Stimulated activated naive CD4-positive, alpha-beta T cell (primary cell): ENCODE measurements around the gene CCDC81.

ENCODE experiments used
- DNase-seq, 6 experiments: peaks; one replicate each; lab custom pipeline; 2025; lab: John Stamatoyannopoulos, UW

The CCDC81 gene

DNA sequence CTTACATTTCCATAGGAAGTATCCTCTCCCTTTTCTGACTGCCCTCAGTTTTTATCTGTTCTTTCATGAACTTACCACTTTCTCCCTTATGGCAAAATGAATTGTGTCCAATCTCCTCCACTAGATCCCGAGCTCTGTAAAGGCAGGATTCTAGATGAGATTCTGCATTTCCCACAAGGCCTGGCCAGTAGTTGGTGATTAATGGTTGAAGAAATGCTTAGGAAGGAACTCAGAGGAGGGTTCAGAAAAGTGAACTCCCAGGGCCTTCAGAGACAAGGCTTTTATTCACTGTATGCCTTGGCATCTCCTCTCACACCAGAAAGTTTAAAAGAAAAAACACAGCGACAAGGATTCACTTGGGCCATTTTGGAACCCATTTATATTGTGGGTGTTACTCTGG is 66.2 kb downstream of the CCDC81 start:
- DNase-seq: no peak

- DNase-seq: no peak
These were observed 67.7 kb downstream of the CCDC81 start for GRCh38 chr11:86442420-86442819.

GRCh38 chr11:86442827-86443226 is 68.1 kb downstream of the CCDC81 start:
- no peak for DNase-seq

DNA sequence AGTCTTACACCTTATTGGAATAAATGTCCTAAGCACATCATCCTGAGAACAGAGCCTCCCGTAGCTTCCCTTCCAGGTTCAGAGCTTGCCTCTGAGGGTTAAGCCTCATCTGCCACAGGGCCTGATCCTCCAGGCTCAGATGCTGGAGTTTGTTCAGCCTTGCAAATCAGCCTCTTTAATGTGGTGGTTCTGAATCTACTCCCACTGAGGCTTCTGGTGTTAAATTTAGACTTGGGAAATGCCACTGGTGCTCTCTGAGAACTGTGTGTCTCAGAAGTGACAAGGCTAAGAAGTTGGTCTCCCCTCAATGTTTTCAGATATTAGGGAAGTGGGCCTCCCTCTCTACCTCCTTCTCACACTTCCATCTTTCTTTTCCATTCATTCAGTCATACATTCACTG is 68.7 kb downstream of the CCDC81 start:
- DNase-seq: no peak

DNA sequence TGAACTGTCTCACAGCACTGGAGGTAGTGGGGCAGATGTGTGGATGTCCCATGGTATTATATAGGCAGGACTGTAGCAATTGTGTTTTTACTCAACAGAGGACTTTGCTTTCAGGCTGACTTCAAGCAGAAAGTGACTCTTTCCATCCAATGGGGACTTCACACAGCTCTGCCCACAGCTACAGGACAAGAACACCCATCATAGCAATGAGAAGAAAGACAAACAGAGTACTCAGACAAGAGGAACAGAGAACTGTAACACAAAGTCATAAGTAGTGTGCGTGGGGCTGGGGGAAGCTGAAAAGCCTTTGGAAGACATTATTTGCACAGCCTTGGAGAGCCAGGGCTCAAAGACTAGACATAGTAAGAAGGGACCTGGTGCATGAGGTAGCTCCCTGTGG is 70.3 kb downstream of the CCDC81 start:
- no peak for DNase-seq

GRCh38 chr11:86446163-86446923 is 71.7 kb downstream of the CCDC81 start:
- no peak for DNase-seq

DNA sequence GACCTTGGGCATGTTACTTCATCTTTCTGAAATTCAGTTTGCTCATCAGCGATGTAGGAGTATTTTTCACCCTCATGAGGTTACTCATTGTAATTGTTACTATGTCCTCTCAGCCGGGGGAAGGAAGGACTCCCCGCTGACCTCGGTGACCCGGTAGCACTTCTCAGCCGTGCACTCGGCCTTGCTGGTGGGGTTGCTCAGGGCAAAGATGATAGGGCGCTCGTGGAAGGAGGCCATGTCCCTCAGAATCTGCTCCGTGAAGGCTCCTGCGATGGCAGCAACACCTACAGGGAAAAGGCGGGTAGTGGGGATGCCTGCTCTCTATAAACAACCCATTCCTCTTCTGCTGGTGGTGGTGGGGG is 72.2 kb downstream of the CCDC81 start:
- DNase-seq: no peak

DNA sequence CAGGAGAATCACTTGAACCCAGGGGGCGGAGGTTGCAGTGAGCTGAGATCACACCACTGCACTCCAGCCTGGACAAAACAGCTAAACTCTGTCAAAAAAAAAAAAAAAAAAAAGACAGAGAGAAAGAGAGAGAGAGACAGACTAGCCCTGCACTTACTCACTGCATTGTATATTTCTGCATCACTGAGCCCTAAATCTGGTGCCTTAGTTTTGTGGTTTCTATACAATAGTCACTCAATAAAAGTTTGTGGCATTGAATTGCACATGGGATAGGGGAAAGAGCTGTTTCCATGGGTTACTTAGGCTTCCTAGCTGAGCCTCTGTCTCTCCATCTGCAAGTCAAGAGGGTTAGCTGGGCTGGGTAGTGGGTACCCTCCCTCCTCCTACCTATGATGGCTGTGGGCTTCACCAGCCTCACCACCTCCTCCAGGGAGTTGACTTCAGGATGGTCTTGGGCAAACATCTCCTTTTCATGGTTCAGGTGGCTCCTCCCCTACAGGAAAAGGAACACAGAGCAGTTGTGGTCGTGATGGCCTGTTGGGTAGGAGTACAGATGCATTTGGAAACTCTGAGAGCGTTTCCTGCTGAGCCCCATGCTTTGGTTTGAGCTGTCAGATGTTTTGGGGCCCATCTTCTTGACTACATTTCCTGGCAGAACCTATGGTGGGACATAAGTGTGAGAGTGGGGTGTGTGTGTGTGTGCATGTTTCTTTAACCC is 73.2 kb downstream of the CCDC81 start:
- DNase-seq: no peak

DNA sequence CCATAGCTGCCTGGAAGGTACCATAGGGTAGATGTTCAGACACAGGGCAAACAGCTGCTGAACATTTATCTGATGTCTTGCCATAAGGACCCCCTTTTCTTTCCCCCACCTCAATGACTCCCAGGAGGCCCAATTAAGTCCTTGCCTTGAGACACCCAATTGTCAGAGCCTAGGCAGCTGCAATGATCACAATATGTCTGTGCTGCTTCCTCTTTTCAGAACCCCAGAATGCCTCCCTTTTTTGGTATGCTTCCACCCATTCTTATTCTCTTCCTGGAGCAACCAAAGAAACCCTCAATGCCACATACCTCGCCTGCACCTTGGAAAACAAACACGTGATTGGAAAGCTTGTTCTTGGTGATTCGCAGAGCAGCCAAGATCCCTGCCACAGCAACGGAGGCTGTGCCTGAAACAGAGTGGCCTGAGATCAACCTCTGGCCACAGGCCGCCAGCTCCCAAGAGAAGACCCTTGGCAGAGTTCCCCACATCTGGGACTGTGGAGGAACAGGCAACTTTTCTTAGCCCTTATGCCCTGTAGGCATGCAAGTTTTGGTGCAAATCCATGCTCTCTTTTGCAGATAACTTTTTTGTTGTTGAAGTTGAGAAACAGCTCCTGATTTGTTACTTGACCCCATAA is 75.4 kb downstream of the CCDC81 start:
- no peak for DNase-seq

GRCh38 chr11:86453290-86454030 is 78.8 kb downstream of the CCDC81 start:
- no peak for DNase-seq

GRCh38 chr11:86456075-86456939 is 81.6 kb downstream of the CCDC81 start:
- peak; percentile 19 to 52 (median 42) for DNase-seq

- DNase-seq: no peak
These were observed 83.8 kb downstream of the CCDC81 start for GRCh38 chr11:86458294-86459001.

- DNase-seq: no peak
These were observed 84.3 kb downstream of the CCDC81 start for GRCh38 chr11:86459002-86459385.

- no peak for DNase-seq
These were observed 85.2 kb downstream of the CCDC81 start for GRCh38 chr11:86459682-86460460.

- no peak for DNase-seq
These were observed 86.0 kb downstream of the CCDC81 start for GRCh38 chr11:86460461-86461385.

GRCh38 chr11:86461892-86462291 is 87.2 kb downstream of the CCDC81 start:
- no peak for DNase-seq

DNA sequence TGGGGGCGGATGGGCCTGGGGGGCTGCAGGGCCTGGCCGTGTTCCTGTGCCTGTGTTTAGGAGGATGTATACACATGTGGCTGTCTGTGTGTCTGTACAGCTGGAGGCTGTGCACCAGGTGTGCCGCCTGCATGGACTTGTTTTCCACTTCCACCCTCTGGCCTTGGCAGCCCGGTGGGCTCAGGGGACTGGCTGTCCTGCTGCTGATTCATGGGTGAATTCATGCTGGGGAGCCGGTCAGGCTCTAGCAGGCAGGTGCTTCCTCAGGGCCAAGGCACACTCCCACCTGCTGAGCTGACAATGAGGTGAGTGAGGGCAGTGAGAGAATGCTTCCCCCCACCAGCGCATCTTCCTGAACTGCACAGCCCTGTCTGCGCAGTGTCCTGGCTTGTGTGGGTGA is 88.4 kb downstream of the CCDC81 start:
- no peak for DNase-seq

GRCh38 chr11:86463955-86464354 is 89.3 kb downstream of the CCDC81 start:
- DNase-seq: no peak
